ENCODE results near the gene ARHGAP28. TPM values are rescaled to one million over a fixed set of nuclear protein-coding genes. Genes with fewer than 3 reads are reported as not detected.
"Not testable (repeated sequence)": the region's sequence is repeated elsewhere in the genome, so short reads cannot be mapped to it uniquely, and the experiment has no call there.

Gene ARHGAP28
- polyA plus RNA-seq, 1 experiment: 5.3 TPM

- Histone ChIP-seq H3K36me3 (ENCODE audit: control insufficient read depth, insufficient read depth, low read length) (no peaks in the 10 kb centered on the region), H3K4me3 (ENCODE audit: low read depth, low read length) (no peak overlapping the region), H3K27me3 (ENCODE audit: control insufficient read depth, insufficient read depth, low read length) (no peaks in the 10 kb centered on the region)
- ChIA-PET CTCF (interaction anchor here (1.9 kb wide), 1 partner anchor 74 kb away, joined by 6 read pairs; no protein-coding TSS in a partner anchor), POLR2A (no interaction called here)
- DNase-seq (ENCODE audit: low read depth): no peak
- no peak for TF ChIP-seq CTCF (IDR thresholded peaks at IDR 0.05; ENCODE audit: insufficient read depth, low read depth, low read length)
These were observed 197.6 kb downstream of the ARHGAP28 start for GRCh38 chr18:6927153-6927552.

GRCh38 chr18:6928359-6928758 is 198.8 kb downstream of the ARHGAP28 start:
- H3K4me3 ChIP-seq (ENCODE audit: low read depth, low read length): no peak overlapping the region
- DNase-seq (ENCODE audit: low read depth): no peak
- POLR2A ChIA-PET: no interaction called here
- H3K36me3 ChIP-seq (ENCODE audit: control insufficient read depth, insufficient read depth, low read length): no peaks in the 10 kb centered on the region
- CTCF ChIA-PET: interaction anchor here (1.0 to 1.9 kb wide), 2 partner anchors 9 to 72 kb away, joined by 3 to 6 read pairs; no protein-coding TSS in a partner anchor
- TF ChIP-seq CTCF (IDR thresholded peaks at IDR 0.05; ENCODE audit: insufficient read depth, low read depth, low read length): no peak
- H3K27me3 ChIP-seq (ENCODE audit: control insufficient read depth, insufficient read depth, low read length): no peaks in the 10 kb centered on the region

- H3K4me3 ChIP-seq (ENCODE audit: low read depth, low read length): no peak overlapping the region
- no peak for DNase-seq (ENCODE audit: low read depth)
- TF ChIP-seq CTCF (IDR thresholded peaks at IDR 0.05; ENCODE audit: insufficient read depth, low read depth, low read length): no peak
- CTCF ChIA-PET: interaction anchor here (1.0 to 1.9 kb wide), 2 partner anchors 10 kb away, joined by 3 to 6 read pairs; no protein-coding TSS in a partner anchor
- no peaks in the 10 kb centered on the region for H3K27me3 ChIP-seq (ENCODE audit: control insufficient read depth, insufficient read depth, low read length)
- H3K36me3 ChIP-seq (ENCODE audit: control insufficient read depth, insufficient read depth, low read length): no peaks in the 10 kb centered on the region
- POLR2A ChIA-PET: no interaction called here
These were observed 200.0 kb downstream of the ARHGAP28 start for GRCh38 chr18:6929370-6930102.

GRCh38 chr18:6934859-6935258 is 205.3 kb downstream of the ARHGAP28 start:
- DNase-seq (ENCODE audit: low read depth): no peak
- Histone ChIP-seq H3K27me3 (ENCODE audit: control insufficient read depth, insufficient read depth, low read length) (no peaks in the 10 kb centered on the region), H3K4me3 (ENCODE audit: low read depth, low read length) (no peak overlapping the region), H3K36me3 (ENCODE audit: control insufficient read depth, insufficient read depth, low read length) (no peaks in the 10 kb centered on the region)
- CTCF ChIA-PET: interaction anchor here (4.4 kb wide), 1 partner anchor 14 kb away, joined by 20 read pairs; no protein-coding TSS in a partner anchor
- no peak for TF ChIP-seq CTCF (IDR thresholded peaks at IDR 0.05; ENCODE audit: insufficient read depth, low read depth, low read length)
- POLR2A ChIA-PET: no interaction called here

GRCh38 chr18:6938003-6938402 is 208.5 kb downstream of the ARHGAP28 start:
- Histone ChIP-seq H3K36me3 (ENCODE audit: control insufficient read depth, insufficient read depth, low read length) (no peaks in the 10 kb centered on the region), H3K27me3 (ENCODE audit: control insufficient read depth, insufficient read depth, low read length) (no peaks in the 10 kb centered on the region), H3K4me3 (ENCODE audit: low read depth, low read length) (no peak overlapping the region)
- DNase-seq (ENCODE audit: low read depth): no peak
- ChIA-PET POLR2A (interaction anchor here (0.6 kb wide), 1 partner anchor 858 kb away, joined by 9 read pairs; no protein-coding TSS in a partner anchor), CTCF (no interaction called here)
- no peak for TF ChIP-seq CTCF (IDR thresholded peaks at IDR 0.05; ENCODE audit: insufficient read depth, low read depth, low read length)

GRCh38 chr18:6938403-6938802 is 208.9 kb downstream of the ARHGAP28 start:
- DNase-seq (ENCODE audit: low read depth); H3K36me3 ChIP-seq (ENCODE audit: control insufficient read depth, insufficient read depth, low read length); H3K27me3 ChIP-seq (ENCODE audit: control insufficient read depth, insufficient read depth, low read length); CTCF ChIA-PET; H3K4me3 ChIP-seq (ENCODE audit: low read depth, low read length): not testable (repeated sequence)
- POLR2A ChIA-PET: interaction anchor here (0.6 kb wide), 1 partner anchor 858 kb away, joined by 9 read pairs; no protein-coding TSS in a partner anchor

All from BJ (cell line).